ENCODE data around the gene VPS51. TPM values are rescaled to one million over a fixed set of nuclear protein-coding genes. Genes with fewer than 3 reads are reported as not detected.

VPS51 gene
- total RNA-seq, 1 experiment from 2014 or later = 77.0 TPM

- DNase-seq (ENCODE audit: unreplicated experiment) = peak; percentile 34
- no TSS peak for BruUV-seq (replicated peaks)
- intact Hi-C loops (cut with micrococcal nuclease) = no loop called here
- Mint-ChIP-seq H3K9me3 (ENCODE audit: unreplicated experiment) (no peaks in the 10 kb centered on the region), H3K36me3 (ENCODE audit: insufficient read depth, unreplicated experiment) (no peaks in the 10 kb centered on the region), H3K4me1 (ENCODE audit: insufficient read depth, unreplicated experiment) (peaks cover 5% of the 10 kb centered on the region), H3K27me3 (ENCODE audit: insufficient read depth, unreplicated experiment) (no peaks in the 10 kb centered on the region), H3K4me3 (ENCODE audit: unreplicated experiment) (no peak overlapping the region), H3K27ac (ENCODE audit: low read depth, unreplicated experiment) (no peak overlapping the region)
- ChIA-PET POLR2A (no interaction called here), CTCF (no interaction called here)
- no peak for TF ChIP-seq CTCF (IDR thresholded peaks at IDR 0.05; ENCODE audit: unreplicated experiment)
These were observed 35.1 kb upstream of the VPS51 start for GRCh38 chr11:65060913-65061408.

GRCh38 chr11:65063532-65063931 lies 32.5 kb upstream of the VPS51 start:
- no peak overlapping the region for H3K4me3 Mint-ChIP-seq (ENCODE audit: unreplicated experiment)
- no peaks in the 10 kb centered on the region for H3K9me3 Mint-ChIP-seq (ENCODE audit: unreplicated experiment)
- DNase-seq (ENCODE audit: unreplicated experiment) = no peak
- H3K27me3 Mint-ChIP-seq (ENCODE audit: insufficient read depth, unreplicated experiment) = no peaks in the 10 kb centered on the region
- BruUV-seq (replicated peaks) = no TSS peak
- TF ChIP-seq CTCF (IDR thresholded peaks at IDR 0.05; ENCODE audit: unreplicated experiment) = no peak
- H3K27ac Mint-ChIP-seq (ENCODE audit: low read depth, unreplicated experiment) = no peak overlapping the region
- ChIA-PET CTCF (interaction anchor here (0.6 to 0.7 kb wide), 2 partner anchors 22 to 215 kb away, joined by 3 read pairs; no protein-coding TSS in a partner anchor), POLR2A (interaction anchor here (0.6 kb wide), 1 partner anchor 15 kb away, joined by 3 read pairs; no protein-coding TSS in a partner anchor)
- H3K36me3 Mint-ChIP-seq (ENCODE audit: insufficient read depth, unreplicated experiment) = no peaks in the 10 kb centered on the region
- H3K4me1 Mint-ChIP-seq (ENCODE audit: insufficient read depth, unreplicated experiment) = peaks cover 5% of the 10 kb centered on the region
- intact Hi-C loops (cut with micrococcal nuclease) = no loop called here

GRCh38 chr11:65064847-65065240 lies 31.2 kb upstream of the VPS51 start:
- TF ChIP-seq CTCF (IDR thresholded peaks at IDR 0.05; ENCODE audit: unreplicated experiment) = no peak
- CTCF ChIA-PET = interaction anchor here (0.7 kb wide), 1 partner anchor 21 kb away, joined by 3 read pairs; no protein-coding TSS in a partner anchor

GRCh38 chr11:65065851-65066250 lies 30.2 kb upstream of the VPS51 start:
- DNase-seq (ENCODE audit: unreplicated experiment) = no peak
- Mint-ChIP-seq H3K4me1 (ENCODE audit: insufficient read depth, unreplicated experiment) (peaks cover 5% of the 10 kb centered on the region), H3K27ac (ENCODE audit: low read depth, unreplicated experiment) (no peak overlapping the region), H3K27me3 (ENCODE audit: insufficient read depth, unreplicated experiment) (no peaks in the 10 kb centered on the region), H3K36me3 (ENCODE audit: insufficient read depth, unreplicated experiment) (no peaks in the 10 kb centered on the region), H3K4me3 (ENCODE audit: unreplicated experiment) (no peak overlapping the region), H3K9me3 (ENCODE audit: unreplicated experiment) (no peaks in the 10 kb centered on the region)
- TF ChIP-seq CTCF (IDR thresholded peaks at IDR 0.05; ENCODE audit: unreplicated experiment) = no peak
- intact Hi-C loops (cut with micrococcal nuclease) = no loop called here
- BruUV-seq (replicated peaks) = no TSS peak
- ChIA-PET POLR2A (interaction anchor here (0.6 to 1.6 kb wide), 2 partner anchors 31 to 33 kb away, joined by 3 to 5 read pairs; partner anchors contain the start of gene VPS51), CTCF (interaction anchor here (0.6 to 0.7 kb wide), 2 partner anchors 26 to 239 kb away, joined by 4 to 8 read pairs; no protein-coding TSS in a partner anchor)

More at GRCh38 chr11:65064847-65065240, 31.2 kb upstream of the VPS51 start:
- BruUV-seq (replicated peaks) = no TSS peak
- H3K27ac Mint-ChIP-seq (ENCODE audit: low read depth, unreplicated experiment) = no peak overlapping the region
- H3K27me3 Mint-ChIP-seq (ENCODE audit: insufficient read depth, unreplicated experiment) = no peaks in the 10 kb centered on the region
- no peaks in the 10 kb centered on the region for H3K9me3 Mint-ChIP-seq (ENCODE audit: unreplicated experiment)
- intact Hi-C loops (cut with micrococcal nuclease) = no loop called here
- peaks cover 5% of the 10 kb centered on the region for H3K4me1 Mint-ChIP-seq (ENCODE audit: insufficient read depth, unreplicated experiment)
- H3K4me3 Mint-ChIP-seq (ENCODE audit: unreplicated experiment) = no peak overlapping the region
- DNase-seq (ENCODE audit: unreplicated experiment) = no peak
- POLR2A ChIA-PET = interaction anchor here (1.6 kb wide), 1 partner anchor 32 kb away, joined by 5 read pairs; the partner anchor contains the start of gene VPS51
- H3K36me3 Mint-ChIP-seq (ENCODE audit: insufficient read depth, unreplicated experiment) = no peaks in the 10 kb centered on the region

Data from MCF 10A (cell line).